Measurements from ENCODE around the gene FLVCR2. TPM values are rescaled to one million over a fixed set of nuclear protein-coding genes. Genes with fewer than 3 reads are reported as not detected.

FLVCR2 gene
- total and polyA plus RNA-seq, 2 donors (not counting 1 experiment from before 2014, with no cell fraction given), result 0.31 to 1.6 TPM

- ChIA-PET CTCF (no interaction called here), POLR2A (no interaction called here)
- H3K27ac Mint-ChIP-seq, result no peak overlapping the region
- no peak overlapping the region for H3K4me3 Mint-ChIP-seq
- H3K79me2 ChIP-seq (ENCODE audit: control insufficient read depth, insufficient read depth, low read length), result no peaks in the 10 kb centered on the region
- H3K9ac ChIP-seq (ENCODE audit: low read length), result no peak overlapping the region
- intact Hi-C loops (cut with micrococcal nuclease), result no loop called here
- H3K36me3 ChIP-seq (replicated peaks in 1 of 2; ENCODE audit: control extremely low read depth in 1 of 2, control insufficient read depth in 1 of 2, extremely low read depth in 1 of 2, insufficient read depth in 2 of 2, low read length in 1 of 2), result no peaks in the 10 kb centered on the region
- ATAC-seq (ENCODE audit: low read depth) (no peak), DNase-seq (no peak)
- H3K4me3 ChIP-seq (ENCODE audit: control extremely low read depth in 1 of 5, extremely low read depth in 1 of 5, insufficient read depth in 1 of 5, low read depth in 2 of 5, low read length in 4 of 5), result no peak overlapping the region
- H3K9me3 ChIP-seq (ENCODE audit: control extremely low read depth in 1 of 3, control insufficient read depth in 2 of 3, insufficient read depth in 1 of 3, low read length in 2 of 3), result no peaks in the 10 kb centered on the region
- no peaks in the 10 kb centered on the region for H3K9me3 Mint-ChIP-seq (ENCODE audit: insufficient read depth)
- H3K27me3 Mint-ChIP-seq, result peaks cover 8% of the 10 kb centered on the region
- no peaks in the 10 kb centered on the region for H4K20me1 ChIP-seq (ENCODE audit: control insufficient read depth, insufficient read depth, low read length, poor library complexity, severe bottlenecking)
- H3K27ac ChIP-seq (ENCODE audit: low read length in 2 of 2), result no peak overlapping the region
- no peak for TF ChIP-seq CTCF (IDR thresholded peaks at IDR 0.05)
- no peak for TF ChIP-seq EZH2 (IDR thresholded peaks at IDR 0.05; ENCODE audit: borderline replicate concordance, insufficient read depth, low read depth, low read length, poor library complexity, severe bottlenecking)
- peaks cover 0 to 5% (median 3%) of the 10 kb centered on the region in 4 experiments for H3K27me3 ChIP-seq (replicated peaks in 1 of 4; ENCODE audit: control extremely low read depth in 1 of 4, control insufficient read depth in 3 of 4, insufficient read depth in 4 of 4, low read length in 3 of 4)
- H3K4me2 ChIP-seq (replicated peaks; ENCODE audit: low read depth, low read length, poor library complexity, severe bottlenecking), result no peak overlapping the region
- no peaks in the 10 kb centered on the region for H3K4me1 ChIP-seq (ENCODE audit: control insufficient read depth in 2 of 2, insufficient read depth in 2 of 2, low read length in 2 of 2)
- 85% methylated on average over 4 of the region's 6 CpGs for WGBS (ENCODE audit: insufficient coverage)
- H3K4me1 Mint-ChIP-seq, result no peaks in the 10 kb centered on the region
- H2AFZ ChIP-seq (ENCODE audit: insufficient read depth, low read depth, low read length, poor library complexity, severe bottlenecking), result no peak overlapping the region
Observed at GRCh38 chr14:75630695-75631452, 52.5 kb downstream of the FLVCR2 start.

- no peak overlapping the region for H3K27ac ChIP-seq (ENCODE audit: low read length in 2 of 2)
- H3K9ac ChIP-seq (ENCODE audit: low read length), result no peak overlapping the region
- H3K27me3 Mint-ChIP-seq, result peaks cover 6% of the 10 kb centered on the region
- no peak overlapping the region for H3K27ac Mint-ChIP-seq
- no peaks in the 10 kb centered on the region for H3K4me1 ChIP-seq (ENCODE audit: control insufficient read depth in 2 of 2, insufficient read depth in 2 of 2, low read length in 2 of 2)
- H3K4me3 ChIP-seq (ENCODE audit: control extremely low read depth in 1 of 5, extremely low read depth in 1 of 5, insufficient read depth in 1 of 5, low read depth in 2 of 5, low read length in 4 of 5), result no peak overlapping the region
- H3K9me3 ChIP-seq (ENCODE audit: control extremely low read depth in 1 of 3, control insufficient read depth in 2 of 3, insufficient read depth in 1 of 3, low read length in 2 of 3), result no peaks in the 10 kb centered on the region
- no peaks in the 10 kb centered on the region for H3K9me3 Mint-ChIP-seq (ENCODE audit: insufficient read depth)
- ChIA-PET POLR2A (no interaction called here), CTCF (no interaction called here)
- H3K4me3 Mint-ChIP-seq, result no peak overlapping the region
- no peak for TF ChIP-seq CTCF (IDR thresholded peaks at IDR 0.05)
- no peak for TF ChIP-seq EZH2 (IDR thresholded peaks at IDR 0.05; ENCODE audit: borderline replicate concordance, insufficient read depth, low read depth, low read length, poor library complexity, severe bottlenecking)
- H3K79me2 ChIP-seq (ENCODE audit: control insufficient read depth, insufficient read depth, low read length), result no peaks in the 10 kb centered on the region
- no peak overlapping the region for H2AFZ ChIP-seq (ENCODE audit: insufficient read depth, low read depth, low read length, poor library complexity, severe bottlenecking)
- H3K4me1 Mint-ChIP-seq, result no peaks in the 10 kb centered on the region
- H3K27me3 ChIP-seq (replicated peaks in 1 of 4; ENCODE audit: control extremely low read depth in 1 of 4, control insufficient read depth in 3 of 4, insufficient read depth in 4 of 4, low read length in 3 of 4), result peaks cover 0 to 4% (median 3%) of the 10 kb centered on the region in 4 experiments
- no peak for DNase-seq
- WGBS (ENCODE audit: insufficient coverage), result 100% methylated on average over 2 of the region's 5 CpGs
- no peaks in the 10 kb centered on the region for H4K20me1 ChIP-seq (ENCODE audit: control insufficient read depth, insufficient read depth, low read length, poor library complexity, severe bottlenecking)
- no peak overlapping the region for H3K4me2 ChIP-seq (replicated peaks; ENCODE audit: low read depth, low read length, poor library complexity, severe bottlenecking)
- intact Hi-C loops (cut with micrococcal nuclease), result no loop called here
- no peaks in the 10 kb centered on the region for H3K36me3 ChIP-seq (replicated peaks in 1 of 2; ENCODE audit: control extremely low read depth in 1 of 2, control insufficient read depth in 1 of 2, extremely low read depth in 1 of 2, insufficient read depth in 2 of 2, low read length in 1 of 2)
- ATAC-seq (ENCODE audit: low read depth), result no peak
Observed at GRCh38 chr14:75631453-75631831, 53.0 kb downstream of the FLVCR2 start.
